Measurements from ENCODE around the gene CD82. TPM values are rescaled to one million over a fixed set of nuclear protein-coding genes. Genes with fewer than 3 reads are reported as not detected.

CD82 gene
- total and polyA plus RNA-seq, 2 of the 13 experiments (the other 11 are each of a cell fraction or from before 2014, with no cell fraction given) = 0.05 TPM; not detected in 1

GRCh38 chr11:44643217-44643616, 77.8 kb downstream of the CD82 start:
- BruUV-seq (replicated peaks) = no TSS peak
- no peak overlapping the region for H3K4me2 ChIP-seq (ENCODE audit: low read depth, low read length)
- in situ Hi-C loops (cut with HindIII; ENCODE audit: extremely low pct_ligation_motif_present, low pct_unique_long_range_greater_than_20kb) (no loop called here), intact Hi-C loops (cut with micrococcal nuclease; ENCODE audit: unreplicated experiment) (no loop called here)
- FAIRE-seq (no peak), ATAC-seq (no peak), DNase-seq (ENCODE audit: low spot score) (no peak)
- no peaks in the 10 kb centered on the region for H3K79me2 ChIP-seq (ENCODE audit: insufficient read depth, low read length)
- no peaks in the 10 kb centered on the region; the same call in 1 of the 2 replicates for H3K9me3 ChIP-seq (ENCODE audit: low read length)
- H2AFZ ChIP-seq (ENCODE audit: low read length) = no peak overlapping the region
- no peak for TF ChIP-seq TRIM22 (IDR thresholded peaks at IDR 0.05)
- no peak for TF ChIP-seq MED1 (CRISPR knock-in tag; IDR thresholded peaks at IDR 0.05)
- TF ChIP-seq HDAC2 (CRISPR knock-in tag; IDR thresholded peaks at IDR 0.05) = no peak
- no peak for TF ChIP-seq ZNF563 (CRISPR knock-in tag; IDR thresholded peaks at IDR 0.05)
- no peak for TF ChIP-seq ZNF136 (CRISPR knock-in tag; IDR thresholded peaks at IDR 0.05; ENCODE audit: low read depth)
- TF ChIP-seq MAZ (IDR thresholded peaks at IDR 0.05; ENCODE audit: borderline replicate concordance, low read depth, low read length) = no peak
- no peak for TF ChIP-seq MAZ (CRISPR knock-in tag; IDR thresholded peaks at IDR 0.05; ENCODE audit: low read depth)
- CTCF ChIA-PET (ENCODE audit: low intra/inter-chr PET ratio, low total read pairs) = no interaction called here
- 0% methylated on average over 1 of the region's 1 CpG for WGBS (ENCODE audit: low lambda C conversion rate)
- POLR2A ChIA-PET = no interaction called here
- no peak overlapping the region for H3K4me3 ChIP-seq (replicated peaks in 1 of 3; ENCODE audit: insufficient read depth in 1 of 3, low read depth in 2 of 3, low read length in 3 of 3)
- no peaks in the 10 kb centered on the region for H3K27me3 ChIP-seq (ENCODE audit: control insufficient read depth in 1 of 2, insufficient read depth in 2 of 2, low read length in 2 of 2)
- no peaks in the 10 kb centered on the region for H4K20me1 ChIP-seq (ENCODE audit: insufficient read depth, low read length)
- H3K9ac ChIP-seq (ENCODE audit: insufficient read depth, low read depth, low read length) = no peak overlapping the region
- H3K36me3 ChIP-seq (replicated peaks in 1 of 2; ENCODE audit: control insufficient read depth in 1 of 2, insufficient read depth in 2 of 2, low read length in 2 of 2) = no peaks in the 10 kb centered on the region
- H3K4me1 ChIP-seq (ENCODE audit: insufficient read depth, low read length) = no peaks in the 10 kb centered on the region
- H3K27ac ChIP-seq (ENCODE audit: extremely low read length, insufficient read depth, low read length) = no peak overlapping the region

- no peaks in the 10 kb centered on the region for H3K36me3 ChIP-seq (replicated peaks in 1 of 2; ENCODE audit: control insufficient read depth in 1 of 2, insufficient read depth in 2 of 2, low read length in 2 of 2)
- H3K9ac ChIP-seq (ENCODE audit: insufficient read depth, low read depth, low read length) = no peak overlapping the region
- ATAC-seq (no peak), DNase-seq (ENCODE audit: low spot score) (no peak), FAIRE-seq (no peak)
- no peaks in the 10 kb centered on the region for H3K27me3 ChIP-seq (ENCODE audit: control insufficient read depth in 1 of 2, insufficient read depth in 2 of 2, low read length in 2 of 2)
- in situ Hi-C loops (cut with HindIII; ENCODE audit: extremely low pct_ligation_motif_present, low pct_unique_long_range_greater_than_20kb) (no loop called here), intact Hi-C loops (cut with micrococcal nuclease; ENCODE audit: unreplicated experiment) (no loop called here)
- H3K27ac ChIP-seq (ENCODE audit: extremely low read length, insufficient read depth, low read length) = no peak overlapping the region
- no TSS peak for BruUV-seq (replicated peaks)
- H2AFZ ChIP-seq (ENCODE audit: low read length) = no peak overlapping the region
- POLR2A ChIA-PET = no interaction called here
- H3K9me3 ChIP-seq (ENCODE audit: low read length) = no peaks in the 10 kb centered on the region; the same call in 1 of the 2 replicates
- WGBS (ENCODE audit: low lambda C conversion rate) = 1% methylated on average over 3 of the region's 3 CpGs
- H3K4me2 ChIP-seq (ENCODE audit: low read depth, low read length) = no peak overlapping the region
- no peaks in the 10 kb centered on the region for H3K4me1 ChIP-seq (ENCODE audit: insufficient read depth, low read length)
- no peak overlapping the region for H3K4me3 ChIP-seq (replicated peaks in 1 of 3; ENCODE audit: insufficient read depth in 1 of 3, low read depth in 2 of 3, low read length in 3 of 3)
- H4K20me1 ChIP-seq (ENCODE audit: insufficient read depth, low read length) = no peaks in the 10 kb centered on the region
- CTCF ChIA-PET (ENCODE audit: low intra/inter-chr PET ratio, low total read pairs) = no interaction called here
- no peaks in the 10 kb centered on the region for H3K79me2 ChIP-seq (ENCODE audit: insufficient read depth, low read length)
- no peak for TF ChIP-seq NFE2L2 (IDR thresholded peaks at IDR 0.05; ENCODE audit: low read length)
- TF ChIP-seq KDM5B (CRISPR knock-in tag; IDR thresholded peaks at IDR 0.05; ENCODE audit: borderline replicate concordance) = no peak
- no peak for TF ChIP-seq HMGXB4 (CRISPR knock-in tag; IDR thresholded peaks at IDR 0.05; ENCODE audit: borderline replicate concordance in 1 of 2, low read depth in 1 of 2)
- no peak for TF ChIP-seq ZNF496 (CRISPR knock-in tag; IDR thresholded peaks at IDR 0.05; ENCODE audit: insufficient replicate concordance)
- TF ChIP-seq REST (IDR thresholded peaks at IDR 0.05; ENCODE audit: borderline replicate concordance in 1 of 2, low read depth in 1 of 2, low read length in 2 of 2) = no peak
- no peak for TF ChIP-seq TBP (CRISPR knock-in tag; IDR thresholded peaks at IDR 0.05)
These were observed 80.4 kb downstream of the CD82 start for GRCh38 chr11:44645827-44646226.
